HEK293 (cell line): ENCODE measurements around the gene ARSB.
A peak's percentile ranks its signal among the peaks of the same experiment; 100 is the strongest.

Source experiments
- CTCF ChIP-seq: fragments of 450-650 bp; formaldehyde crosslinking; IDR thresholded peaks from 2 replicates; pipeline ENCODE4 v1.5.1; 2016; ENCODE audit warnings: missing biosample characterization, missing genetic modification characterization
- HOXD13 ChIP-seq: sonication (generic); formaldehyde crosslinking; IDR thresholded peaks from 2 replicates; pipeline ENCODE4 v1.8.0; 2022; ENCODE audit warnings: missing genetic modification reagents, borderline replicate concordance
- MZF1 ChIP-seq: fragments of 450-650 bp; formaldehyde crosslinking; IDR thresholded peaks from 2 replicates; pipeline ENCODE4 v1.5.1; 2017; ENCODE audit warnings: missing biosample characterization, missing genetic modification characterization, borderline replicate concordance
- OSR2 ChIP-seq: fragments of 450-650 bp; formaldehyde crosslinking; IDR thresholded peaks from 2 replicates; pipeline ENCODE4 v1.5.1; 2016; ENCODE audit warnings: missing biosample characterization, missing genetic modification characterization
- PBX3 ChIP-seq: sonication (generic); formaldehyde crosslinking; IDR thresholded peaks from 2 replicates; pipeline ENCODE4 v1.8.1; 2022; ENCODE audit warnings: mild to moderate bottlenecking, moderate library complexity, missing genetic modification reagents
- PRDM2 ChIP-seq: fragments of 450-650 bp; formaldehyde crosslinking; IDR thresholded peaks from 2 replicates; pipeline ENCODE4 v1.5.1; 2016; ENCODE audit warnings: missing biosample characterization, missing genetic modification characterization, borderline replicate concordance
- REPIN1 ChIP-seq: fragments of 450-650 bp; formaldehyde crosslinking; IDR thresholded peaks from 2 replicates; pipeline ENCODE4 v1.5.1; 2017; ENCODE audit warnings: missing biosample characterization, missing genetic modification characterization, low read depth
- TCF7L2 ChIP-seq: IDR thresholded peaks from 2 replicates; pipeline ENCODE4 v1.6.1; 2011; ENCODE audit warnings: low read depth, mild to moderate bottlenecking, inconsistent platforms, low read length, moderate library complexity, borderline replicate concordance
- WT1 ChIP-seq: fragments of 450-650 bp; formaldehyde crosslinking; IDR thresholded peaks from 2 replicates; pipeline ENCODE4 v1.5.1; 2016; ENCODE audit warnings: missing biosample characterization, missing genetic modification characterization
- YY1 ChIP-seq: fragments of 450-650 bp; formaldehyde crosslinking; IDR thresholded peaks from 2 replicates; pipeline ENCODE4 v1.5.1; 2018; ENCODE audit warnings: missing biosample characterization, missing genetic modification characterization
- ZBTB26 ChIP-seq: fragments of 450-650 bp; formaldehyde crosslinking; optimal IDR thresholded peaks from 2 replicates; pipeline ENCODE3; 2016; ENCODE audit warnings: missing biosample characterization, mild to moderate bottlenecking, missing genetic modification characterization
- ZBTB7A ChIP-seq: fragments of 450-650 bp; formaldehyde crosslinking; IDR thresholded peaks from 2 replicates; pipeline ENCODE4 v1.5.1; 2016; ENCODE audit warnings: low read depth, missing biosample characterization, missing genetic modification characterization
- ZBTB8A ChIP-seq: fragments of 450-650 bp; formaldehyde crosslinking; IDR thresholded peaks from 2 replicates; pipeline ENCODE4 v1.5.1; 2016; ENCODE audit warnings: missing biosample characterization, missing genetic modification characterization
- ZFHX2 ChIP-seq: fragments of 450-650 bp; formaldehyde crosslinking; conservative IDR thresholded peaks from 2 replicates; pipeline ENCODE4 v1.5.1; 2016; ENCODE audit warnings: missing biosample characterization, missing genetic modification characterization
- ZNF155 ChIP-seq: fragments of 450-650 bp; formaldehyde crosslinking; IDR thresholded peaks from 2 replicates; pipeline ENCODE4 v1.5.1; 2016; ENCODE audit warnings: missing biosample characterization, missing genetic modification characterization
- ZNF157 ChIP-seq: fragments of 450-650 bp; formaldehyde crosslinking; IDR thresholded peaks from 2 replicates; pipeline ENCODE4 v1.5.1; 2016; ENCODE audit warnings: missing biosample characterization, missing genetic modification characterization
- ZNF174 ChIP-seq: fragments of 450-650 bp; formaldehyde crosslinking; IDR thresholded peaks from 2 replicates; pipeline ENCODE4 v1.5.0; 2017; ENCODE audit warnings: missing biosample characterization, mild to moderate bottlenecking, missing genetic modification characterization
- ZNF184 ChIP-seq: fragments of 450-650 bp; IDR thresholded peaks from 2 replicates; pipeline ENCODE4 v1.5.1; 2018; ENCODE audit warnings: missing biosample characterization, mild to moderate bottlenecking, missing genetic modification characterization
- ZNF23 ChIP-seq: fragments of 450-650 bp; formaldehyde crosslinking; IDR thresholded peaks from 2 replicates; pipeline ENCODE4 v1.5.1; 2016; ENCODE audit warnings: missing biosample characterization, missing genetic modification characterization, borderline replicate concordance
- ZNF24 ChIP-seq: fragments of 450-650 bp; formaldehyde crosslinking; IDR thresholded peaks from 2 replicates; pipeline ENCODE4 v1.5.1; 2016; ENCODE audit warnings: missing biosample characterization, missing genetic modification characterization
- ZNF560 ChIP-seq: fragments of 450-650 bp; formaldehyde crosslinking; IDR thresholded peaks from 2 replicates; pipeline ENCODE4 v1.5.1; 2017; ENCODE audit warnings: missing biosample characterization, missing genetic modification characterization, borderline replicate concordance
- ZNF624 ChIP-seq: fragments of 450-650 bp; formaldehyde crosslinking; IDR thresholded peaks from 2 replicates; pipeline ENCODE4 v1.5.1; 2017; ENCODE audit warnings: missing biosample characterization, missing genetic modification characterization
- ZNF629 ChIP-seq: fragments of 450-650 bp; formaldehyde crosslinking; IDR thresholded peaks from 2 replicates; pipeline ENCODE4 v1.5.1; 2017; ENCODE audit warnings: missing biosample characterization, missing genetic modification characterization
- ZNF660 ChIP-seq: fragments of 450-650 bp; IDR thresholded peaks from 2 replicates; pipeline ENCODE4 v1.5.1; 2018; ENCODE audit warnings: missing biosample characterization, mild to moderate bottlenecking, missing genetic modification characterization
- ZSCAN4 ChIP-seq: fragments of 450-650 bp; formaldehyde crosslinking; IDR thresholded peaks from 2 replicates; pipeline ENCODE4 v1.5.1; 2017; ENCODE audit warnings: missing biosample characterization, missing genetic modification characterization
- ZSCAN5A ChIP-seq: fragments of 450-650 bp; formaldehyde crosslinking; IDR thresholded peaks from 2 replicates; pipeline ENCODE4 v1.5.1; 2016; ENCODE audit warnings: missing biosample characterization, missing genetic modification characterization

ARSB gene

GRCh38 chr5:78927657-78928282 lies 57.3 kb downstream of the ARSB start (continued):
- TF ChIP-seq PRDM2 (tag by site-specific recombination) (no peak), MZF1 (tag by site-specific recombination) (no peak), ZNF24 (tag by site-specific recombination) (peak; percentile 46; the same call in 1 of the 2 replicates), ZNF155 (tag by site-specific recombination) (no peak), YY1 (tag by site-specific recombination) (no peak), ZNF560 (tag by site-specific recombination) (no peak), ZNF23 (tag by site-specific recombination) (no peak), OSR2 (tag by site-specific recombination) (peak; percentile 73), ZBTB26 (no peak), ZNF629 (tag by site-specific recombination) (peak; percentile 79), CTCF (no peak), ZNF157 (tag by site-specific recombination) (no peak), PBX3 (no peak), ZBTB8A (tag by site-specific recombination) (0 out of 2 replicates have a peak, but pooled peaks have one; percentile 26), ZSCAN5A (tag by site-specific recombination) (no peak), WT1 (0 out of 2 replicates have a peak, but pooled peaks have one; percentile 28), HOXD13 (CRISPR knock-in tag) (no peak), TCF7L2 (peak; percentile 46; the same call in 1 of the 2 replicates), ZNF624 (tag by site-specific recombination) (no peak), ZNF174 (tag by site-specific recombination) (no peak), ZSCAN4 (tag by site-specific recombination) (no peak), ZNF660 (tag by site-specific recombination) (peak; percentile 58), REPIN1 (tag by site-specific recombination) (no peak), ZFHX2 (tag by site-specific recombination) (no peak), ZBTB7A (tag by site-specific recombination) (no peak), ZNF184 (tag by site-specific recombination) (no peak)
